PFSK-1 (cell line): Measurements from ENCODE around the gene SLC7A10.

ENCODE experiments used
- POLR2AphosphoS5 ChIP-seq: IDR thresholded peaks from 2 replicates; pipeline ENCODE4 v1.6.1; 2012; ENCODE audit warnings: low read depth, mild to moderate bottlenecking, control low read depth, low read length, moderate library complexity
- REST ChIP-seq, 2 experiments: IDR thresholded peaks; 2 replicates each; pipeline versions ENCODE4 v1.6.1 to v1.8.0; 2011 to 2012; ENCODE audit warnings: low read depth in 2 of 2, low read length in 2 of 2, control low read depth in 1 of 2, inconsistent platforms in 1 of 2, mild to moderate bottlenecking in 1 of 2, moderate library complexity in 1 of 2; ENCODE audit not compliant: insufficient read depth in 1 of 2
- TAF1 ChIP-seq: IDR thresholded peaks from 2 replicates; pipeline ENCODE4 v1.6.1; 2012; ENCODE audit warnings: low read length, control low read depth, borderline replicate concordance; ENCODE audit not compliant: insufficient read depth

GRCh38 chr19:33233056-33233873 is 7.6 kb upstream of the SLC7A10 start:
- no peak for TF ChIP-seq TAF1
- no peak for TF ChIP-seq POLR2AphosphoS5
- TF ChIP-seq REST (IDR thresholded peaks at IDR 0.05; ENCODE audit: insufficient read depth in 1 of 2, low read depth in 2 of 2, low read length in 2 of 2), result no peak
